ENCODE results near the gene ANAPC2.

DNA sequence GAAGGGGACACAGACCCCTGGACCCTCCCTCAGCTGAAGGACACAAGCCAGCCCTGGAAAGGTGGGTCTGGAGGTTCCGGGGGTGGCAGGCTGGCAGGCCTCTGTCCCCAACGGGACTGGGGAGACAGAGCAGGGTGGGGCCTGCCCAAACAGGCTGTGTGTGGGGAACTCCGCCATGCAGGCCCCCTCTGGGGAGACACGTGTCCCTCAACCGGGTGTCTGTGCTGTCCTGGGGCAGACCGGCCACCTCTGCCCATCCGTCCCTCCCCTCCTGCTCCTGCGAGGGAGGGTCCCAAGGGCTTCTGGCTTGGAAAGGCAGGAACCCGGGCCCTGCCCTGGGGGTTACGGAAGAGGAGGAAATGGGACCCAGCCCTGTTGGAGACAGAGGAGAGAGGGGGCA lies 43.7 kb upstream of the ANAPC2 start:
- TF ChIP-seq CTCF (conservative IDR thresholded peaks at IDR 0.05 in 1 of 2, IDR thresholded peaks at IDR 0.05 in 1 of 2; ENCODE audit: extremely low read depth in 1 of 2, insufficient read depth in 1 of 2, low read depth in 1 of 2, low read length in 2 of 2) (no peak), EZH2 (IDR thresholded peaks at IDR 0.05; ENCODE audit: borderline replicate concordance, low read length) (no peak)

Data from mammary epithelial cell (primary cell).